Measurements from ENCODE around the gene CDC73.

Gene CDC73

DNA sequence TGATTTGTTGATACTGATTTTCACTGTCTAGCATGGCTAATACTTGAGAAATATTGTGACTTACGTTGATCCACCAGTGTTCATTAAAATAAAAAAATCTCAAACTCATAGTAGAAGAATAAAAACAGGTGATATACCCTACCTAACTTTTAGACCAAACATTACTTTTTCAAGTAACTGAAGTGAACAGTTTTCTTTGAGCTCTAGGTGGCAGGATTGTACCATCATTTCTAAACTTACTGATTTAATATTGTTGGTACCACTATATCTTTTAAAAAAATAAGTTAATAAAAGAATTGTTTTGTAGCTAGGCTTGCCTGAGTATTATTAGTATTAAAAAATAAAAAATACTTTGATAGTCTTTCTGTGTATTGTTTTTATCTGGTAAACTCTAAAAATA lies 21.5 kb downstream of the CDC73 start:
- no peak for DNase-seq (ENCODE audit: low read depth)
- no peak overlapping the region for H3K4me3 ChIP-seq (ENCODE audit: low read length)

DNA sequence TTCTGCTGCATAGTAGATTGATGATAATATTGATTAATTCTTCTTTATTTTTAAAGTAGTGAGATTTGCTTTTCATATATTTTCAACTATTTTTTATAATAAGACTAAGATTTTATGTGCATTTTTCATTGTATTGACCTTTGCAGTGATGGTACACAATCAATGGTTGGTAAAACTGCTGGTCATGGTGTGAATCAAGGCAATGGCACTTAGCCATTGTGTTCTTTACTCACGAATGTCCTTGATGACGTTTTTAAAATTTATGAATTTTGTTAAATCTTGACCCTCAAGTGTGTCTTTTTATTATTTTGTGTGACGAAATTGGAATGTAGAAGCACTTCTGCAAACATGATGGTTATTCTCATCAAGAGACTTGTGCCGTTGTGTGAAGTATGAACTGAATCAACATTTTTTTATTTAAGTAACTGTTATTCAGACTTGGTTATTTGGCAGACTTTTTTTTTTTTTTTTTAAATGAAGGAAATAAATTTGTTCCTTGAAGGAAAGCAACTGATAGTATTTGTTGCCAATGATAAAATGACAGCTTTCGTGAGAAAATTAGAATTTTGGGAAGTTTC lies 22.6 kb downstream of the CDC73 start:
- DNase-seq (ENCODE audit: low read depth), result no peak
- TF ChIP-seq, protein P1, sequence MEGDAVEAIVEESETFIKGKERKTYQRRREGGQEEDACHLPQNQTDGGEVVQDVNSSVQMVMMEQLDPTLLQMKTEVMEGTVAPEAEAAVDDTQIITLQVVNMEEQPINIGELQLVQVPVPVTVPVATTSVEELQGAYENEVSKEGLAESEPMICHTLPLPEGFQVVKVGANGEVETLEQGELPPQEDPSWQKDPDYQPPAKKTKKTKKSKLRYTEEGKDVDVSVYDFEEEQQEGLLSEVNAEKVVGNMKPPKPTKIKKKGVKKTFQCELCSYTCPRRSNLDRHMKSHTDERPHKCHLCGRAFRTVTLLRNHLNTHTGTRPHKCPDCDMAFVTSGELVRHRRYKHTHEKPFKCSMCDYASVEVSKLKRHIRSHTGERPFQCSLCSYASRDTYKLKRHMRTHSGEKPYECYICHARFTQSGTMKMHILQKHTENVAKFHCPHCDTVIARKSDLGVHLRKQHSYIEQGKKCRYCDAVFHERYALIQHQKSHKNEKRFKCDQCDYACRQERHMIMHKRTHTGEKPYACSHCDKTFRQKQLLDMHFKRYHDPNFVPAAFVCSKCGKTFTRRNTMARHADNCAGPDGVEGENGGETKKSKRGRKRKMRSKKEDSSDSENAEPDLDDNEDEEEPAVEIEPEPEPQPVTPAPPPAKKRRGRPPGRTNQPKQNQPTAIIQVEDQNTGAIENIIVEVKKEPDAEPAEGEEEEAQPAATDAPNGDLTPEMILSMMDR (conservative IDR thresholded peaks at IDR 0.05; ENCODE audit: low read depth, low read length), result no peak

More for the DNA sequence above, 21.5 kb downstream of the CDC73 start:
- TF ChIP-seq, protein P1 (conservative IDR thresholded peaks at IDR 0.05; ENCODE audit: low read depth, low read length), result peak; percentile 29

DNA sequence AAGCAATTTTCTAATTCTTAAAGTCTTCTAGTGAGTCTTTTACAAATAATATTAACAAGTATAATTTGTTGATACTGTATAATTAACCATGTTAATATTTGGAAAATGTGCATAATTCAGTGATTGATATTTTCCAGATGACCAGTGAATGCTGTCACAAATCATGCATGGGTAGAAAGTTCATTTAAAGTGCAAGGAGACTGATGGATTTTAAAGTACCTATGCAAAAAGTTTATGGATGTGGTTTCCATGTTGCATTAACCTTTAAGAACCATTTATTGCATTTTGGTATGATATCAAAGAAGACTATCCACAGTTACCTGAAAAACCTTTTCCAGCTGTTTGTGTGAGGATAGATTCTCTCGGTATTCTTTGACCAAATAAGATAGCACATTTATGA lies 23.2 kb downstream of the CDC73 start:
- TF ChIP-seq, protein P1 (conservative IDR thresholded peaks at IDR 0.05; ENCODE audit: low read depth, low read length), result no peak
- DNase-seq (ENCODE audit: low read depth), result no peak
- no peak overlapping the region for H3K4me3 ChIP-seq (ENCODE audit: low read length)

More for the DNA sequence above, 22.6 kb downstream of the CDC73 start:
- H3K4me3 ChIP-seq (ENCODE audit: low read length), result no peak overlapping the region

DNA sequence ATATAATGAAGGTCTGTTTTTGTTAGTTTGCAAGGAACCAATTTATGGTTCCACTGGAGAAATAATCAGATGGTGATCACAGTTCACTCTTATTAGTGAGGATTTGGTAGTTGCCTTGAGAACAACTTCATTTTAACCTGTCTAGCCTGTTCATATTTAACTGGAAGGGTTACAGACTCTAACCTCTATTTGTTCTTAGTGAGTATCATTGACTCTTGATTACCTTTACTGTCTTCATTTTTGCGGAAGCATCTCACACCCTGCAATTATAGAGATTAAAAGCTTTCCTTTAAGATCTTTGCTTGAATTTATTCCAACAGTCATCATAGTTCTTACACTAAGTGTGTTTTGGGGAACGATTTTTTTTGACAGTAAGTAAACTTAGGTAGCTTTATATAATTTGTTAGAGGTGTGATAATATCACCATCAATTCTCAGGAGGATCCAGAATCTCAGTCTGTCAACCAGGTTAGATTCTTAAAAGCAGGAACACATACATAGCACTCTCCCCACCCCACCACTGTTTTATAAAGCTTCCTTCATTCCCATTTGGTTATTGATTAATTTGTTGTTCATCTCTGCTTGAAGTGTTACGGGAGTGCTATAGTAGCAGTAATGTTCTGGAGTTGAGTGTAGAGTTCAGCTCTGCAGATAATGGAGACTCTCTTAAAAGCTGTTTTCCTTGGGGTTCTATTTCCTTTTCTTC lies 34.4 kb downstream of the CDC73 start:
- TF ChIP-seq, protein P1 (conservative IDR thresholded peaks at IDR 0.05; ENCODE audit: low read depth, low read length), result no peak
- DNase-seq (ENCODE audit: low read depth), result no peak
- H3K4me3 ChIP-seq (ENCODE audit: low read length), result no peak overlapping the region

DNA sequence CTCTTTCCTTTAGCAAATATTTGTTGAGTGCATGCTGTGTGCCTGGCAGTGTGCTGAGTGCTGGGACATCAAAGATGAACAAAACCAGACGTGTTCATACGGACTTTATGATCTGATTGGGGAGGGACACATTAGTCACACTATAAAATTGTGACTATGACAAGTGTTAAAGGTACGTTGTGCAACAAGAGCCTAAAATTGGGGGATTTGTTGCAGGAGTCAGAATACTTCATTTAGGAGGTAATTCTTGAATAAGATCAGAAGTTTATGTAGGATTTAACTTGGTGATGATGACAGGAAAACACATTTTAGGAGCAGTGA lies 35.0 kb downstream of the CDC73 start:
- DNase-seq (ENCODE audit: low read depth), result no peak
- H3K4me3 ChIP-seq (ENCODE audit: low read length), result no peak overlapping the region
- TF ChIP-seq, protein P1 (conservative IDR thresholded peaks at IDR 0.05; ENCODE audit: low read depth, low read length), result no peak

DNA sequence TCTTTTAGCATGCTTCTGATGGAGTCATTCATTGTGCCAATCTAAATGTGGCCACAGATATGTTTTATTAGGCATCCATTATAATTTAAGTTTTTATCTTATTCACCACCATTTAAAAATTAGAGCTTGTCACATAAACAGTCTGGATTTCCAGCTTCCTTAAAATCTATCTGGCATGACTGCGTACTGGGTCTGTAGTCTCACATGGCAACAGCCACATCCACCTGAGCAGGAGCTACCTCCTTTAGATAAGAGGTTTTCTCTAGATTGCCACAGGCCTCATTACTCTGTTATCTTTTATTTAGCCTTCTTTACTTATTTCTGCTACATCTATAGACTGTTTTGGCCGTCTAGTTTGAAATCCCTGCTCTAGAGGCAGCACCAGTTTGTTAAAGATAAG lies 35.5 kb downstream of the CDC73 start:
- no peak for DNase-seq (ENCODE audit: low read depth)
- H3K4me3 ChIP-seq (ENCODE audit: low read length), result no peak overlapping the region
- TF ChIP-seq, protein P1 (conservative IDR thresholded peaks at IDR 0.05; ENCODE audit: low read depth, low read length), result no peak

DNA sequence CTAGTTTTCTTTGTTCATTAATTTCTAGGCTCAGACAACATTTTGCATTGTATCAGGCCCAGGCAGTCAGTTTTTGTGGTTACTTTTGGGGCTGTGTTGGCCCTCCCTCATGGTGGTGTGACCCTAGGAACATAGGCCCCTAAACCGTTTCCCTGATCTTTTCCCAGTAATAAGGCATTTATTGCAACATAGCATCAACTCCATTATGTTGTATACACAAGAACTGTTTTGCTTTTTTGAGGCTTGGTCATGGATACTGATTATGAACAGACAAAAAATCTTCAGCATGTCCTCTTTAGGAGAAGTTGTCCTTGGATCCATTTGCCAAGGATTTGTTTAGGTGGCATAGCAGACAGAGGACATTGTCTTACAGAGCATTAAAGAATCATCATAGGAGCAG lies 54.3 kb downstream of the CDC73 start:
- no peak overlapping the region for H3K4me3 ChIP-seq (ENCODE audit: low read length)
- no peak for DNase-seq (ENCODE audit: low read depth)
- TF ChIP-seq, protein P1 (conservative IDR thresholded peaks at IDR 0.05; ENCODE audit: low read depth, low read length), result no peak
